ENCODE results near the gene SEMA3F.

The SEMA3F gene

GRCh38 chr3:50130436-50130835 lies 24.7 kb upstream of the SEMA3F start:
- H3K27ac ChIP-seq: peak overlapping the region; percentile 22
- ChIA-PET CTCF (no interaction called here), POLR2A (ENCODE audit: low non-redundant PET) (no interaction called here)
- no peak for DNase-seq (ENCODE audit: low spot score)
- no peak for TF ChIP-seq CTCF (conservative IDR thresholded peaks at IDR 0.05; ENCODE audit: low read depth)

DNA sequence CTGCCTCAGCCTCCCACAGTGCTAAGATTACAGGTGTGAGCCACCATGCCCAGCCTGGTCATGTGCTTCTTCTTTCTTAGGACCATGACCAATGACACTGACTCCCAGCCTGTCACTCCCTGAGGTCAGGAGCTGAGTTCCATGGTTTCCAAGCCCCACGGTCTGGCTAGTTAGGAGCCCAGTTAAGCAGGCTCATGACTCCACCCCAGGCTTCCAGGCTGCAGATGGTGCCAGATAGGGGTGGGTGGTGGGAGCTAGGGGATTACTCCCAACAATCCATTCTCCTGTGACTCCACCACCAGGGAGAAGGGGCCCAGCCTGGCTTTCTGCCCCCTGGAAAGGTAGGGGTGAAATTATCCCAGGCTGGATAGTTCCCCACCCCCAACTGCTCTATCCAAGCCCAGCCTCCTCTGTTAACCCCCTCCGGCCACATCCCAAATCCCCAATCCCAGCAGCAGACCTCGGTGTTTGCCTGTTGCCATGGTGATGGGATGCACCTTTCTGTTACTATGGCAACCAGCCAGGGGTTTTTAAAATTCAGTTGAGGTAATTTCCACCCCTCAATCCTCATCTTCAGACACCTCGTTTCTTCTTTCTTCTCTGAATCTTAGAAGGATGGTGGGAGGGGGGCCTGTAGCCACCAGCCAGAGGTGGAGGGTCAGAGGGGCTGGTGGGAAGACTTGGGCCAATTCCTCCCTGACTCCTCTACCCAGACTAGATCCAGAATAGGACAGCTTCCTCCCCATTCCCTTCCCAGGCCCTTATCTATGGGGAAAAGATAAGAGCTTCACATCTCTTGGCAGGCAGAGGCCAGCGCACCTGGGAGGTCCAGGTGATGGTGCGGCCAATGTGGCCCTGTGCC lies 22.5 kb upstream of the SEMA3F start:
- H3K27ac ChIP-seq: no peak overlapping the region
- POLR2A ChIA-PET (ENCODE audit: low non-redundant PET): interaction anchor here (0.6 kb wide), 1 partner anchor 106 kb away, joined by 5 read pairs; no protein-coding TSS in a partner anchor
- no peak for DNase-seq (ENCODE audit: low spot score)
- no peak for TF ChIP-seq CTCF (conservative IDR thresholded peaks at IDR 0.05; ENCODE audit: low read depth)
- CTCF ChIA-PET: interaction anchor here (0.6 kb wide), 1 partner anchor 87 kb away, joined by 5 read pairs; no protein-coding TSS in a partner anchor

GRCh38 chr3:50133283-50133615 lies 21.9 kb upstream of the SEMA3F start:
- TF ChIP-seq CTCF (conservative IDR thresholded peaks at IDR 0.05; ENCODE audit: low read depth): no peak
- no peak for DNase-seq (ENCODE audit: low spot score)
- H3K27ac ChIP-seq: no peak overlapping the region
- ChIA-PET CTCF (interaction anchor here (0.6 kb wide), 1 partner anchor 15 kb away, joined by 4 read pairs; no protein-coding TSS in a partner anchor), POLR2A (ENCODE audit: low non-redundant PET) (interaction anchor here (0.6 kb wide), 1 partner anchor 106 kb away, joined by 5 read pairs; no protein-coding TSS in a partner anchor)

DNA sequence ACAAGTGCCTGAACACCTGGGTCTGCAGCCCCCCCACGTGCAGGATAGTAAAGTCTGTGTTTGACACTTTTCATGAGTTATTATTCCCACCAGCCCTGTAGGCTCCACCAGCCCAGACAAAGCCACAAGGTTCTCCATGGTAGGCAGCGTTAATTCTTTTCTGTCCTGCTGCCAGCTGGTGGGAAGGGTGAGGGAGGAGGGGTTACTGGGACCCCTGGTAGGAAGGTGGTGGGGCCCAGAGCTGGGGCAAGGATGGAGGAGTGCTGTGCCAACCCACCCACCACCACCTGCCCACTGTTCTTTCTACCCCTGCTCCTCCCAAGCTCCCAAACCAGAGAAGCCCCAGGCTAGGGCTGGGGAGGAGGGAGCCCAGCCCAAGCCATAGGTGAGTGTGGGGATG lies 20.8 kb upstream of the SEMA3F start:
- ChIA-PET CTCF (no interaction called here), POLR2A (ENCODE audit: low non-redundant PET) (no interaction called here)
- DNase-seq (ENCODE audit: low spot score): no peak
- TF ChIP-seq CTCF (conservative IDR thresholded peaks at IDR 0.05; ENCODE audit: low read depth): no peak
- peak overlapping the region; percentile 85; the same call in 1 of the 2 replicates for H3K27ac ChIP-seq

DNA sequence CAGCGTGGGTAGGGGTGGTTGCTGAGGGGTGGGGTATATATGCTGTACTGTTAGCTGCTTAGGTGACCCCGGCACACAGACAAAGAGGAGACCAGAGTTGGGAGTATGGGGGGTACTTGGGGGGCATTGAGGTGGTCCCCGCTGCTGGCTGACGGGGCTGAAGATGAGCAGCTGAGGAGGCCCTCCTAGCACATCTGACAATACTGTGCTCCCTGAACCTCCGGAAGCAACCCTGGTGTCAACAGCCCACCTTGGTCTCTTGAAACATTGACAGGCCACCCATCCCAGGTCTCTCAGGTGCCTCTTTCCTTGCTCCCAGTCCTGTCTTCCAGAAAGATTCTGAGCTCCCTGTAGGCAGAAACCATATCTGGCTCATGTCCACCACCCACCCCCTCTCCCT lies 19.2 kb upstream of the SEMA3F start:
- ChIA-PET CTCF (interaction anchor here (0.6 kb wide), 1 partner anchor 90 kb away, joined by 3 read pairs; no protein-coding TSS in a partner anchor), POLR2A (ENCODE audit: low non-redundant PET) (no interaction called here)
- peak overlapping the region; percentile 85 for H3K27ac ChIP-seq
- TF ChIP-seq CTCF (conservative IDR thresholded peaks at IDR 0.05; ENCODE audit: low read depth): no peak
- DNase-seq (ENCODE audit: low spot score): no peak

DNA sequence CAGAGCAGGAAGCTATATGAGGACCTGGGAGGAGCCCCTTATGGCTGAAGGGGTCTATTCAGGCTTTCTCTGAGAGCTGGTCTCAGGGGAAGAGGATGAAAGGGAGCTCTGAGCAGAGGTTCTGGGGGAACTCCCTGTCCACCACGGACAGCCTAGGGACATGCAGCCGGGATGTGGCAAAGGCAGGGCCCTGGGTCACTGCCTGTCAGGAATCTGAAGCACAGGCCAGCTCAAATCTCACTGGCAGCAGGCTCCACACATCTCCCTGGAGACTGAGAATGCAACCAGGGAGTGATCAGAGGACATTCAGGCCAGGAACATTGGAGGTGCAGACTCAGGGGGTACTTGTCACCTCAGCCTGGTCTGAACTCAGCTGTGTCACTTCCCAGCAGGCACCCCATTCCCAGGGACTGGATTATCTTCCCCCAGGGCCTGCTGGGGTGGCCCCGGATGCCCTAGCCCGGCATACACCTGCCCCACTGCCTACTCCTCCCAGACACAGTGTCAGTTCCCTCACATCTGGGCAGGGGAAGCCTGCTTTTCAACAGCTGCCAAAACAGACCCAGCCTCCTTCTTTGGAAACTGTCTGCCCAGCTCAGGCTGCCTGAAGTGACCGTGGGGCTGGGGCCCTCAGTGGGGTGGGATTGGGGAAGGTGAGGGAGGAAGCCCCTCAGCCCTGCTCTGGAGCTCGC lies 18.3 kb upstream of the SEMA3F start:
- ChIA-PET POLR2A (ENCODE audit: low non-redundant PET) (no interaction called here), CTCF (interaction anchor here (0.6 kb wide), 2 partner anchors 31 to 89 kb away, joined by 3 read pairs; no protein-coding TSS in a partner anchor)
- TF ChIP-seq CTCF (conservative IDR thresholded peaks at IDR 0.05; ENCODE audit: low read depth): no peak

More for the DNA sequence above, 18.3 kb upstream of the SEMA3F start:
- DNase-seq (ENCODE audit: low spot score): no peak
- H3K27ac ChIP-seq: peak overlapping the region; percentile 85
